ENCODE results near the gene TRMT61A.

DNA sequence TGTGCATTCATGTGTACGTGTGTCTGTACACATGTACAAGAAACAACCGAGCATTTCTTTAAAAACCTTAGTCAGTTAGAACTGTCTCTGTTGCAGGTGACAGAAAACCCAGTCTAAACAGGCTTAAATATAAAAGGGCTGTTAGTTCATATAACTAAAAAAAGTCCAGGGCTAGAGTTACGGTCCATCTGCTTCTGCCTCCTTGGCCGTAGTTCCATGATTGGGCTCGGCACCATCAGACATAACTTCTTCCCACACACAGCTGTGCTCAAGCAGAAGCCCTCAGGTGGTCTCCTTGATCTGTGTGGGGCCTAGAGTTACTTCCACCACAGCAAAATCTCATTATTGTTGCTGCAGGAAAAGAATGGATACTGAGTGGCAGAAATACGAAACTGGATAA lies 40.9 kb upstream of the TRMT61A start:
- no peak for TF ChIP-seq CTCF (IDR thresholded peaks at IDR 0.05 in 2 of 3, conservative IDR thresholded peaks at IDR 0.05 in 1 of 3; ENCODE audit: borderline replicate concordance in 1 of 3, insufficient read depth in 1 of 3, low read depth in 2 of 3, low read length in 2 of 3)
- TF ChIP-seq RAD21 (IDR thresholded peaks at IDR 0.05; ENCODE audit: low read depth) = no peak
- TF ChIP-seq ATF3 (IDR thresholded peaks at IDR 0.05) = no peak
- no peak for TF ChIP-seq EZH2 (IDR thresholded peaks at IDR 0.05)
- TF ChIP-seq JUND (IDR thresholded peaks at IDR 0.05) = no peak
- no peak for TF ChIP-seq CEBPB (IDR thresholded peaks at IDR 0.05; ENCODE audit: low read depth)
- no peak for TF ChIP-seq ZFX (IDR thresholded peaks at IDR 0.05)
- no peak for TF ChIP-seq MAX (IDR thresholded peaks at IDR 0.05)
- TF ChIP-seq TCF7L2 (IDR thresholded peaks at IDR 0.05; ENCODE audit: borderline replicate concordance, extremely low read depth, insufficient read depth, insufficient read length) = no peak
- TF ChIP-seq SP1 (IDR thresholded peaks at IDR 0.05; ENCODE audit: low read depth) = no peak
- no peak for TF ChIP-seq POLR2A (IDR thresholded peaks at IDR 0.05; ENCODE audit: borderline replicate concordance, extremely low read depth, insufficient read depth, insufficient read length)
